Measurements from ENCODE around the gene DENND1A. TPM values are rescaled to one million over a fixed set of nuclear protein-coding genes. Genes with fewer than 3 reads are reported as not detected.

Gene DENND1A
- total RNA-seq, 1 experiment from 2014 or later: 29.7 TPM

DNA sequence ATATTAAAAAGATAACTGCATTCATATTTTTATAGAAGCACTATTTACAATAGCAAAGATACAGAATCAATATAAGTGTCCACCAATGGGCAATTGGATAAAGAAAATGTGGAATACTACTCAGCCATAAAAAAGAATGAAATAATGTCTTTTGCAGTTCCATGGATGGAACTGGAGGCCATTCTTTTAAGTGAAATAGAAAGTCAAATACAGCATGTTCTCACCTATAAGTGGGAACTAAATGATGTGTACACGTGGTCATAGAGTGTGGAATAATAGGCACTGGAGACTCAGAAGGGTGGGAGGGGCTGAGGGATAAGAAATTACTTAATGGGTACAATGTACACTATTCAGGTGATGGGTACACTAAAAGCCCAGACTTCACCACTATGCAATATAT lies 53.2 kb downstream of the DENND1A start:
- Histone ChIP-seq H3K9me2 (replicated peaks; ENCODE audit: low read length) (no peaks in the 10 kb centered on the region), H3K27ac (ENCODE audit: low read length) (no peak overlapping the region), H4K20me1 (ENCODE audit: low read length) (no peaks in the 10 kb centered on the region), H3K9ac (ENCODE audit: low read length) (no peak overlapping the region), H2AFZ (ENCODE audit: low read length) (no peak overlapping the region), H3K9me3 (ENCODE audit: low read length) (no peaks in the 10 kb centered on the region), H3K36me3 (ENCODE audit: low read depth, low read length) (0 out of 2 replicates have a peak, but pooled peaks cover 3% of the 10 kb centered on the region), H3F3A (ENCODE audit: low read length, unreplicated experiment) (no peaks in the 10 kb centered on the region), H3K27me3 (ENCODE audit: low read length) (no peaks in the 10 kb centered on the region), H3K4me1 (ENCODE audit: insufficient read depth, low read length) (no peaks in the 10 kb centered on the region), H3K4me2 (ENCODE audit: low read length) (no peak overlapping the region), H3K4me3 (ENCODE audit: low read length) (no peak overlapping the region), H3K79me2 (ENCODE audit: low read length) (0 out of 2 replicates have a peak, but pooled peaks cover 2% of the 10 kb centered on the region)
- TF ChIP-seq EZH2 (IDR thresholded peaks at IDR 0.05; ENCODE audit: low read length, unreplicated experiment) (no peak), EZH2phosphoT487 (IDR thresholded peaks at IDR 0.05; ENCODE audit: borderline replicate concordance, low read length) (no peak)
- TF ChIP-seq, protein P1, sequence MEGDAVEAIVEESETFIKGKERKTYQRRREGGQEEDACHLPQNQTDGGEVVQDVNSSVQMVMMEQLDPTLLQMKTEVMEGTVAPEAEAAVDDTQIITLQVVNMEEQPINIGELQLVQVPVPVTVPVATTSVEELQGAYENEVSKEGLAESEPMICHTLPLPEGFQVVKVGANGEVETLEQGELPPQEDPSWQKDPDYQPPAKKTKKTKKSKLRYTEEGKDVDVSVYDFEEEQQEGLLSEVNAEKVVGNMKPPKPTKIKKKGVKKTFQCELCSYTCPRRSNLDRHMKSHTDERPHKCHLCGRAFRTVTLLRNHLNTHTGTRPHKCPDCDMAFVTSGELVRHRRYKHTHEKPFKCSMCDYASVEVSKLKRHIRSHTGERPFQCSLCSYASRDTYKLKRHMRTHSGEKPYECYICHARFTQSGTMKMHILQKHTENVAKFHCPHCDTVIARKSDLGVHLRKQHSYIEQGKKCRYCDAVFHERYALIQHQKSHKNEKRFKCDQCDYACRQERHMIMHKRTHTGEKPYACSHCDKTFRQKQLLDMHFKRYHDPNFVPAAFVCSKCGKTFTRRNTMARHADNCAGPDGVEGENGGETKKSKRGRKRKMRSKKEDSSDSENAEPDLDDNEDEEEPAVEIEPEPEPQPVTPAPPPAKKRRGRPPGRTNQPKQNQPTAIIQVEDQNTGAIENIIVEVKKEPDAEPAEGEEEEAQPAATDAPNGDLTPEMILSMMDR (conservative IDR thresholded peaks at IDR 0.05; ENCODE audit: low read depth, low read length): no peak
- ChIA-PET POLR2A (ENCODE audit: unreplicated experiment) (no interaction called here), CTCF (no interaction called here)
- intact Hi-C loops (cut with micrococcal nuclease): no loop called here
- ATAC-seq: no peak
- no peak for DNase-seq
- no TSS peak for BruUV-seq (replicated peaks)

DNA sequence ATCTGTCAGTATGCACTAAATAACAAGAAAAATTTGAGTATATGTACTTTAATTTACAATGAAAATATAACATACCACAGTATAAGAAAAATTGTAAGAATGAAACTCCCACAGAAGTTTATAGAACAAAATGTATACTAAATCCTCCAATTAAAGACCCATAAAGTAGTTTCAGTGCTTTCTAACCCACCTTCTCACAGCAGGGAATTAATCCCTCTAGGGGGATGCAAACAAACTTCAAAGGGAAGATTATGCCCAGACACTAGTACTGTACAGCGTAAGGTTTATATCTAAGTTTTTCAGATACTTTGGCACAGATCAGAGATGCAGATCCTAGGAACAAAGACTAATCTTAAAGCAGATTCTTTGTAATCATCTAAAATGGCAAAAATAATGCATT lies 57.2 kb downstream of the DENND1A start:
- ChIA-PET POLR2A (ENCODE audit: unreplicated experiment) (no interaction called here), CTCF (no interaction called here)
- H3K9ac ChIP-seq (ENCODE audit: low read length): no peak overlapping the region
- H3K79me2 ChIP-seq (ENCODE audit: low read length): no peaks in the 10 kb centered on the region
- H3K27ac ChIP-seq (ENCODE audit: low read length): no peak overlapping the region
- no peaks in the 10 kb centered on the region for H3K4me1 ChIP-seq (ENCODE audit: insufficient read depth, low read length)
- H2AFZ ChIP-seq (ENCODE audit: low read length): no peak overlapping the region
- no peaks in the 10 kb centered on the region for H3F3A ChIP-seq (ENCODE audit: low read length, unreplicated experiment)
- ATAC-seq: no peak
- no peaks in the 10 kb centered on the region for H3K9me3 ChIP-seq (ENCODE audit: low read length)
- H3K4me2 ChIP-seq (ENCODE audit: low read length): no peak overlapping the region
- H3K4me3 ChIP-seq (ENCODE audit: low read length): no peak overlapping the region
- intact Hi-C loops (cut with micrococcal nuclease): no loop called here
- TF ChIP-seq EZH2 (IDR thresholded peaks at IDR 0.05; ENCODE audit: low read length, unreplicated experiment) (no peak), EZH2phosphoT487 (IDR thresholded peaks at IDR 0.05; ENCODE audit: borderline replicate concordance, low read length) (no peak)
- TF ChIP-seq, protein P1 (conservative IDR thresholded peaks at IDR 0.05; ENCODE audit: low read depth, low read length): no peak
- H3K9me2 ChIP-seq (replicated peaks; ENCODE audit: low read length): no peaks in the 10 kb centered on the region
- H3K27me3 ChIP-seq (ENCODE audit: low read length): no peaks in the 10 kb centered on the region
- H4K20me1 ChIP-seq (ENCODE audit: low read length): no peaks in the 10 kb centered on the region
- BruUV-seq (replicated peaks): no TSS peak
- 0 out of 2 replicates have a peak, but pooled peaks cover 3% of the 10 kb centered on the region for H3K36me3 ChIP-seq (ENCODE audit: low read depth, low read length)
- DNase-seq: no peak

DNA sequence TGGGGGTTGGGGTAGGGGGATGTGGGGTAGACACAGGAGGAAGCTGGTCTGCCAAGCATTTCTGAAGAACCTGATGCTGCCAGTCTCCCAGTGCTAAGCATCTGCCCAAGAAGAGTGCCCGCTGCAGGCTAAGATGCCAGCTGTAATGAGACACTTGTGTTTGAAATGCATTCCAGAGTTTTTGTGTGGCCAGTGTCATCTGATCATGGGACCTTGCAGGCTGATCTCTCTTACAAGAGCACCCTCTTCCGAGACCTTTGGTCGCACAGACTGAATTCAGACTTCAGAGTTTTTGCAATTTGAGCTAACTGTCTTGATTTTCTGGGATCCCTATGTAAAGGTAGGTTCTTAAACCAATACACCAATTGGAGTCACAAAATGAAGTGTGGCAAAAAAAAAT lies 58.1 kb downstream of the DENND1A start:
- TF ChIP-seq EZH2 (IDR thresholded peaks at IDR 0.05; ENCODE audit: low read length, unreplicated experiment) (no peak), EZH2phosphoT487 (IDR thresholded peaks at IDR 0.05; ENCODE audit: borderline replicate concordance, low read length) (no peak)
- TF ChIP-seq, protein P1 (conservative IDR thresholded peaks at IDR 0.05; ENCODE audit: low read depth, low read length): no peak
- POLR2A ChIA-PET (ENCODE audit: unreplicated experiment): interaction anchor here (0.6 kb wide), 1 partner anchor 119 kb away, joined by 5 read pairs; no protein-coding TSS in a partner anchor

More for the DNA sequence above, 58.1 kb downstream of the DENND1A start:
- H4K20me1 ChIP-seq (ENCODE audit: low read length): no peaks in the 10 kb centered on the region
- H3K4me3 ChIP-seq (ENCODE audit: low read length): no peak overlapping the region
- intact Hi-C loops (cut with micrococcal nuclease): no loop called here
- no peaks in the 10 kb centered on the region for H3F3A ChIP-seq (ENCODE audit: low read length, unreplicated experiment)
- H3K27ac ChIP-seq (ENCODE audit: low read length): no peak overlapping the region
- no peak overlapping the region for H3K9ac ChIP-seq (ENCODE audit: low read length)
- ATAC-seq (no peak), DNase-seq (no peak)
- H3K36me3 ChIP-seq (ENCODE audit: low read depth, low read length): 0 out of 2 replicates have a peak, but pooled peaks cover 3% of the 10 kb centered on the region
- no peaks in the 10 kb centered on the region for H3K9me2 ChIP-seq (replicated peaks; ENCODE audit: low read length)
- CTCF ChIA-PET: no interaction called here
- H3K4me1 ChIP-seq (ENCODE audit: insufficient read depth, low read length): no peaks in the 10 kb centered on the region
- no peaks in the 10 kb centered on the region for H3K9me3 ChIP-seq (ENCODE audit: low read length)
- no peak overlapping the region for H3K4me2 ChIP-seq (ENCODE audit: low read length)
- no peaks in the 10 kb centered on the region for H3K27me3 ChIP-seq (ENCODE audit: low read length)
- no TSS peak for BruUV-seq (replicated peaks)
- no peak overlapping the region for H2AFZ ChIP-seq (ENCODE audit: low read length)
- no peaks in the 10 kb centered on the region for H3K79me2 ChIP-seq (ENCODE audit: low read length)

Measured in PC-3 (cell line).